Esophagus muscularis mucosa (tissue), 4 donors: ENCODE data around the gene HEATR9. TPM values are rescaled to one million over a fixed set of nuclear protein-coding genes. Genes with fewer than 3 reads are reported as not detected.

ENCODE experiments used
- DNase-seq: peaks from one replicate; pipeline ENCODE4 v3.0.0-alpha.2; 2017; ENCODE audit errors: extremely low spot score
- H3K27ac ChIP-seq, 4 donors: fragments of 200-600 bp; sonication (generic); replicated peaks in 1 of 4; 1 replicate in 3 of 4; 2 replicates in 1 of 4; pipeline ENCODE4 v1.5.1; 2016 to 2019; ENCODE audit warnings: mild to moderate bottlenecking in 1 of 4
- H3K27me3 ChIP-seq, 4 donors: fragments of 200-600 bp; sonication (generic); one replicate each; pipeline versions ENCODE4 v1.5.1 to v1.6.0; 2016 to 2019
- H3K36me3 ChIP-seq, 4 donors: fragments of 200-600 bp; sonication (generic); one replicate each; pipeline ENCODE4 v1.5.1; 2016 to 2019
- H3K4me1 ChIP-seq, 4 donors: fragments of 200-600 bp; sonication (generic); one replicate each; pipeline ENCODE4 v1.5.1; 2016 to 2019
- H3K4me3 ChIP-seq, 4 donors: fragments of 200-600 bp; sonication (generic); 1 replicate in 2 of 4; 2 replicates in 2 of 4; pipeline ENCODE4 v1.5.1; 2016 to 2019; ENCODE audit warnings: mild to moderate bottlenecking in 4 of 4, moderate library complexity in 1 of 4
- H3K9me3 ChIP-seq, 4 donors: fragments of 200-600 bp; sonication (generic); 1 replicate in 3 of 4; 2 replicates in 1 of 4; pipeline ENCODE4 v1.5.1; 2016 to 2019
- CTCF ChIP-seq, 3 experiments: fragments of 200-600 bp in 2 of 3; fragments of 450-650 bp in 1 of 3; sonication (generic) in 2 of 3; IDR thresholded peaks; one replicate each; pipeline ENCODE4 v1.5.1; 2017 to 2019; ENCODE audit warnings: antibody characterized with exemption in 3 of 3, mild to moderate bottlenecking in 2 of 3, moderate library complexity in 1 of 3
- EP300 ChIP-seq: sonication (generic); formaldehyde crosslinking; IDR thresholded peaks from one replicate; pipeline ENCODE4 v1.6.1; 2017; ENCODE audit warnings: antibody characterized with exemption
- POLR2A ChIP-seq: fragments of 450-650 bp; IDR thresholded peaks from one replicate; pipeline ENCODE4 v1.6.1; 2017; ENCODE audit warnings: antibody characterized with exemption, moderate library complexity, mild to moderate bottlenecking, low read depth
- POLR2AphosphoS5 ChIP-seq, 2 donors: sonication (generic); formaldehyde crosslinking; IDR thresholded peaks; one replicate each; pipeline ENCODE4 v1.6.1; 2017; ENCODE audit warnings: antibody characterized with exemption in 2 of 2
- WGBS: methylation state at CpG from one replicate; pipeline ENCODE4 v1.1.5; 2018; 5-methylcytosine and 5-hydroxymethylcytosine counted together
- intact Hi-C: fragments of 100-400 bp; cut with DNase I; formaldehyde crosslinking; loops from one replicate; pipeline ENCODE4 v1.15.1; 2023
- total RNA-seq, 4 donors: library from RNA; depleted of rRNA; stranded (reverse); fragments of >200 nt; gene quantifications; one replicate each; pipeline versions ENCODE4 v1.1.0 to v1.2.1, GENCODE V29; 2016

The HEATR9 gene
- total RNA-seq, 4 donors from 2014 or later: 0.13 TPM; not detected in 3

- peaks cover 20 to 98% (median 95%) of the 10 kb centered on the region in 4 donors for H3K4me1 ChIP-seq
- no peak for TF ChIP-seq EP300
- no peak for TF ChIP-seq CTCF (IDR thresholded peaks at IDR 0.05)
- TF ChIP-seq POLR2A: no peak
- no peak for TF ChIP-seq POLR2AphosphoS5 (IDR thresholded peaks at IDR 0.05)
- 75% methylated on average over 4 of the region's 5 CpGs for WGBS
- intact Hi-C loops: loop anchor here (10.0 kb wide), 1 partner anchor 202 kb away; no protein-coding TSS in a partner anchor
- H3K4me3 ChIP-seq: no peak overlapping the region
- H3K27me3 ChIP-seq: no peaks in the 10 kb centered on the region
- DNase-seq: no peak
- peaks cover 0 to 45% (median 15%) of the 10 kb centered on the region in 4 donors for H3K36me3 ChIP-seq
- no peaks in the 10 kb centered on the region for H3K9me3 ChIP-seq
- H3K27ac ChIP-seq: peak overlapping the region; percentile 35 to 63 (median 48)
Measured at GRCh38 chr17:35816723-35817122, 52.0 kb downstream of the HEATR9 start.

DNA sequence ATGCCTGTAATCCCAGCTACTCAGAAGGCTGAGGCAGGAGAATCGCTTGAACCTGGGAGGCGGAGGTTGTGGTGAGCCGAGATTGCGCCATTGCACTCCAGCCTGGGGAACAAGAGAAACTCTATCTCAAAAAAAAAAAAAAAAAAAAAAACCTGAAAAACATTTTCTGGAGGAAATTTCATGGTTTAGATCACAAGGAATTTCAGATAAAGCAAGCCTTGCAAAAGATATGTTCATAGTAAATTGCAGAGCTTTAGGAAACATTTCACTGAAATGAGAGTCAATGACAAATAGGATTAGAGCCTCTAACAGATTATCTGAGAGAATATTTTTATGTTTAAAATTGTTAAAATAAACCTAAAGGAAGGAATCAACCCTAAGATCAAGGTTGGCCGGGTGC is 56.2 kb downstream of the HEATR9 start:
- H3K36me3 ChIP-seq: peaks cover 0 to 11% (median under 1%) of the 10 kb centered on the region in 4 donors
- intact Hi-C loops: loop anchor here (10.0 kb wide), 1 partner anchor 198 kb away; no protein-coding TSS in a partner anchor
- DNase-seq: no peak

DNA sequence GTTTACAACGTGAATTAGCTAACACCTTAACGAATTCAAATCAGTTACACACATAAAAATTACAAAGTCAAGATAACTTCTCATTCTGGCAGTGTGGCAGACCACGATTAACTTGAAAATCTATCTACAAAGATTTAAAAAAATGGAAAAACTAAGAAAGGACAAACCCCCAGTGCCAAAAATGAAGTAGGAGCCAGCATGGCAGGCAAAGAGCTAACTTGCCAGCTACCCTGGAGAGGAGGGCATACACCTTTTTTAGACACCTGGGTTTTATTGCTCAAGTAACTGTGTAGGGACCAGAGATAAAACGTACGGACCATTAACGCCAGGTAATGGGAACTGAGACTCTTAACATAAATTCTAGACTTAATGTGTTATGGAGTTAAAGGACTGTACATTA is 56.9 kb downstream of the HEATR9 start:
- no peaks in the 10 kb centered on the region for H3K9me3 ChIP-seq
- DNase-seq: no peak
- 83% methylated on average over 6 of the region's 6 CpGs for WGBS
- H3K27ac ChIP-seq: no peak overlapping the region
- H3K4me3 ChIP-seq: peak overlapping the region in 1 of 4 donors; percentile 17
- no peaks in the 10 kb centered on the region for H3K27me3 ChIP-seq
- TF ChIP-seq POLR2AphosphoS5 (IDR thresholded peaks at IDR 0.05) (no peak), EP300 (no peak), CTCF (IDR thresholded peaks at IDR 0.05) (no peak), POLR2A (no peak)
- intact Hi-C loops: loop anchor here (10.0 kb wide), 1 partner anchor 197 kb away; no protein-coding TSS in a partner anchor
- peaks cover 0 to 11% (median 0%) of the 10 kb centered on the region in 4 donors for H3K36me3 ChIP-seq
- peaks cover 36 to 78% (median 76%) of the 10 kb centered on the region in 4 donors for H3K4me1 ChIP-seq

More for the DNA sequence above, 56.2 kb downstream of the HEATR9 start:
- Histone ChIP-seq H3K4me3 (no peak overlapping the region), H3K27me3 (no peaks in the 10 kb centered on the region), H3K27ac (no peak overlapping the region), H3K9me3 (no peaks in the 10 kb centered on the region), H3K4me1 (peaks cover 42 to 85% (median 83%) of the 10 kb centered on the region in 4 donors)
- WGBS: 85% methylated on average over 5 of the region's 5 CpGs
- TF ChIP-seq POLR2AphosphoS5 (IDR thresholded peaks at IDR 0.05) (no peak), EP300 (no peak), CTCF (IDR thresholded peaks at IDR 0.05) (no peak), POLR2A (no peak)

- 0% methylated on average over 7 of the region's 24 CpGs for WGBS
- TF ChIP-seq EP300: no peak
- TF ChIP-seq CTCF (IDR thresholded peaks at IDR 0.05): no peak
- no peak for TF ChIP-seq POLR2AphosphoS5 (IDR thresholded peaks at IDR 0.05)
- TF ChIP-seq POLR2A: no peak
- Histone ChIP-seq H3K9me3 (no peaks in the 10 kb centered on the region), H3K27ac (peak overlapping the region; percentile 92 to 96 (median 95)), H3K4me1 (peaks cover 30 to 63% (median 62%) of the 10 kb centered on the region in 4 donors), H3K27me3 (no peaks in the 10 kb centered on the region), H3K36me3 (peaks cover 0 to 4% (median 0%) of the 10 kb centered on the region in 4 donors), H3K4me3 (peak overlapping the region; percentile 89 to 93 (median 91))
- no peak for DNase-seq
- intact Hi-C loops: loop anchor here (10.0 kb wide), 1 partner anchor 195 kb away; no protein-coding TSS in a partner anchor
Measured at GRCh38 chr17:35809855-35810461, 58.7 kb downstream of the HEATR9 start.
